ENCODE data around the gene MFSD2B. TPM values are rescaled to one million over a fixed set of nuclear protein-coding genes. Genes with fewer than 3 reads are reported as not detected.

Gene MFSD2B
- total and polyA plus RNA-seq, 4 experiments from 2014 or later = not detected

GRCh38 chr2:24020244-24020643 is 10.4 kb downstream of the MFSD2B start:
- Histone ChIP-seq H3K9me3 (ENCODE audit: control insufficient read depth in 1 of 2, low read length in 2 of 2) (no peaks in the 10 kb centered on the region), H3K27me3 (ENCODE audit: insufficient read depth, low read length) (no peaks in the 10 kb centered on the region), H3K4me3 (ENCODE audit: low read length in 2 of 2) (no peak overlapping the region), H3K36me3 (ENCODE audit: insufficient read depth, low read length) (no peaks in the 10 kb centered on the region), H3K27ac (ENCODE audit: low read depth, low read length) (no peak overlapping the region), H3K4me1 (ENCODE audit: insufficient read depth, low read length) (no peaks in the 10 kb centered on the region)
- intact Hi-C loops (cut with micrococcal nuclease) = no loop called here
- CTCF ChIA-PET (ENCODE audit: partially characterized antibody) = no interaction called here
- Mint-ChIP-seq H3K4me3 (no peak overlapping the region), H3K27ac (no peak overlapping the region), H3K9me3 (no peaks in the 10 kb centered on the region), H3K27me3 (no peaks in the 10 kb centered on the region), H3K36me3 (peaks cover 22% of the 10 kb centered on the region in 2 donors), H3K4me1 (no peaks in the 10 kb centered on the region)
- POLR2A ChIA-PET (ENCODE audit: partially characterized antibody) = no interaction called here
- DNase-seq = no peak

GRCh38 chr2:24021122-24021998 is 11.5 kb downstream of the MFSD2B start:
- peak in 1 of 5 donors; percentile 8 for DNase-seq
- no peak overlapping the region for H3K27ac Mint-ChIP-seq

GRCh38 chr2:24022324-24022974 is 12.6 kb downstream of the MFSD2B start:
- H3K9me3 ChIP-seq (ENCODE audit: control insufficient read depth in 1 of 2, low read length in 2 of 2) = no peaks in the 10 kb centered on the region
- no peak overlapping the region for H3K4me3 ChIP-seq (ENCODE audit: low read length in 2 of 2)
- intact Hi-C loops (cut with micrococcal nuclease) = no loop called here
- ChIA-PET POLR2A (ENCODE audit: partially characterized antibody) (no interaction called here), CTCF (ENCODE audit: partially characterized antibody) (interaction anchor here (0.6 kb wide), 1 partner anchor 11 kb away, joined by 3 read pairs; no protein-coding TSS in a partner anchor)
- H3K4me1 Mint-ChIP-seq = no peaks in the 10 kb centered on the region
- H3K27me3 Mint-ChIP-seq = no peaks in the 10 kb centered on the region
- H3K27ac Mint-ChIP-seq = no peak overlapping the region
- no peak overlapping the region for H3K4me3 Mint-ChIP-seq
- no peaks in the 10 kb centered on the region for H3K4me1 ChIP-seq (ENCODE audit: insufficient read depth, low read length)
- H3K36me3 Mint-ChIP-seq = peaks cover 30 to 39% of the 10 kb centered on the region in 2 donors
- H3K9me3 Mint-ChIP-seq = no peaks in the 10 kb centered on the region
- DNase-seq = no peak
- H3K36me3 ChIP-seq (ENCODE audit: insufficient read depth, low read length) = peaks cover 6% of the 10 kb centered on the region
- H3K27me3 ChIP-seq (ENCODE audit: insufficient read depth, low read length) = no peaks in the 10 kb centered on the region
- no peak overlapping the region for H3K27ac ChIP-seq (ENCODE audit: low read depth, low read length)

More at GRCh38 chr2:24021122-24021998, 11.5 kb downstream of the MFSD2B start:
- ChIA-PET POLR2A (ENCODE audit: partially characterized antibody) (no interaction called here), CTCF (ENCODE audit: partially characterized antibody) (no interaction called here)
- Histone ChIP-seq H3K9me3 (ENCODE audit: control insufficient read depth in 1 of 2, low read length in 2 of 2) (no peaks in the 10 kb centered on the region), H3K4me3 (ENCODE audit: low read length in 2 of 2) (no peak overlapping the region), H3K27me3 (ENCODE audit: insufficient read depth, low read length) (no peaks in the 10 kb centered on the region), H3K4me1 (ENCODE audit: insufficient read depth, low read length) (no peaks in the 10 kb centered on the region), H3K27ac (ENCODE audit: low read depth, low read length) (no peak overlapping the region), H3K36me3 (ENCODE audit: insufficient read depth, low read length) (peaks cover 1% of the 10 kb centered on the region)
- Mint-ChIP-seq H3K36me3 (peaks cover 26 to 33% of the 10 kb centered on the region in 2 donors), H3K27me3 (no peaks in the 10 kb centered on the region), H3K4me3 (no peak overlapping the region), H3K4me1 (no peaks in the 10 kb centered on the region), H3K9me3 (no peaks in the 10 kb centered on the region)
- intact Hi-C loops (cut with micrococcal nuclease) = no loop called here

- intact Hi-C loops (cut with micrococcal nuclease) = no loop called here
- Mint-ChIP-seq H3K4me3 (no peak overlapping the region), H3K36me3 (peaks cover 30 to 39% of the 10 kb centered on the region in 2 donors), H3K9me3 (no peaks in the 10 kb centered on the region), H3K27ac (no peak overlapping the region), H3K4me1 (no peaks in the 10 kb centered on the region), H3K27me3 (no peaks in the 10 kb centered on the region)
- no peak overlapping the region for H3K27ac ChIP-seq (ENCODE audit: low read depth, low read length)
- no peaks in the 10 kb centered on the region for H3K9me3 ChIP-seq (ENCODE audit: control insufficient read depth in 1 of 2, low read length in 2 of 2)
- H3K27me3 ChIP-seq (ENCODE audit: insufficient read depth, low read length) = no peaks in the 10 kb centered on the region
- H3K4me1 ChIP-seq (ENCODE audit: insufficient read depth, low read length) = no peaks in the 10 kb centered on the region
- ChIA-PET POLR2A (ENCODE audit: partially characterized antibody) (no interaction called here), CTCF (ENCODE audit: partially characterized antibody) (no interaction called here)
- no peak overlapping the region for H3K4me3 ChIP-seq (ENCODE audit: low read length in 2 of 2)
- no peak for DNase-seq
- H3K36me3 ChIP-seq (ENCODE audit: insufficient read depth, low read length) = peaks cover 6% of the 10 kb centered on the region
Measured at GRCh38 chr2:24022975-24023575, 13.2 kb downstream of the MFSD2B start.

- ChIA-PET CTCF (ENCODE audit: partially characterized antibody) (no interaction called here), POLR2A (ENCODE audit: partially characterized antibody) (no interaction called here)
- no peak overlapping the region for H3K4me3 Mint-ChIP-seq
- H3K4me1 ChIP-seq (ENCODE audit: insufficient read depth, low read length) = no peaks in the 10 kb centered on the region
- H3K36me3 ChIP-seq (ENCODE audit: insufficient read depth, low read length) = peaks cover 6% of the 10 kb centered on the region
- no peaks in the 10 kb centered on the region for H3K9me3 ChIP-seq (ENCODE audit: control insufficient read depth in 1 of 2, low read length in 2 of 2)
- H3K36me3 Mint-ChIP-seq = peaks cover 36 to 45% of the 10 kb centered on the region in 2 donors
- no peaks in the 10 kb centered on the region for H3K9me3 Mint-ChIP-seq
- H3K27me3 ChIP-seq (ENCODE audit: insufficient read depth, low read length) = no peaks in the 10 kb centered on the region
- H3K27me3 Mint-ChIP-seq = no peaks in the 10 kb centered on the region
- no peak for DNase-seq
- H3K4me3 ChIP-seq (ENCODE audit: low read length in 2 of 2) = no peak overlapping the region
- H3K27ac Mint-ChIP-seq = no peak overlapping the region
- H3K4me1 Mint-ChIP-seq = no peaks in the 10 kb centered on the region
- intact Hi-C loops (cut with micrococcal nuclease) = no loop called here
- H3K27ac ChIP-seq (ENCODE audit: low read depth, low read length) = no peak overlapping the region
Measured at GRCh38 chr2:24024018-24024417, 14.1 kb downstream of the MFSD2B start.

GRCh38 chr2:24024996-24025663 is 15.2 kb downstream of the MFSD2B start:
- no peak overlapping the region for H3K27ac ChIP-seq (ENCODE audit: low read depth, low read length)
- Mint-ChIP-seq H3K27me3 (no peaks in the 10 kb centered on the region), H3K36me3 (peaks cover 48 to 56% of the 10 kb centered on the region in 2 donors), H3K27ac (no peak overlapping the region), H3K4me1 (no peaks in the 10 kb centered on the region), H3K4me3 (no peak overlapping the region), H3K9me3 (no peaks in the 10 kb centered on the region)
- POLR2A ChIA-PET (ENCODE audit: partially characterized antibody) = interaction anchor here (0.6 kb wide), 1 partner anchor 51 kb away, joined by 3 read pairs; the partner anchor contains the start of gene SF3B6
- no peaks in the 10 kb centered on the region for H3K27me3 ChIP-seq (ENCODE audit: insufficient read depth, low read length)
- peaks cover 15% of the 10 kb centered on the region for H3K36me3 ChIP-seq (ENCODE audit: insufficient read depth, low read length)
- no peaks in the 10 kb centered on the region for H3K4me1 ChIP-seq (ENCODE audit: insufficient read depth, low read length)
- no peak for DNase-seq
- intact Hi-C loops (cut with micrococcal nuclease) = no loop called here
- no peaks in the 10 kb centered on the region for H3K9me3 ChIP-seq (ENCODE audit: control insufficient read depth in 1 of 2, low read length in 2 of 2)
- H3K4me3 ChIP-seq (ENCODE audit: low read length in 2 of 2) = no peak overlapping the region
- CTCF ChIA-PET (ENCODE audit: partially characterized antibody) = no interaction called here

- intact Hi-C loops (cut with micrococcal nuclease) = no loop called here
- Mint-ChIP-seq H3K4me3 (no peak overlapping the region), H3K9me3 (no peaks in the 10 kb centered on the region), H3K27ac (no peak overlapping the region), H3K27me3 (no peaks in the 10 kb centered on the region), H3K36me3 (peaks cover 59 to 67% of the 10 kb centered on the region in 2 donors), H3K4me1 (peaks cover 0 to 3% (median 0%) of the 10 kb centered on the region in 4 donors)
- Histone ChIP-seq H3K27ac (ENCODE audit: low read depth, low read length) (no peak overlapping the region), H3K9me3 (ENCODE audit: control insufficient read depth in 1 of 2, low read length in 2 of 2) (no peaks in the 10 kb centered on the region), H3K4me3 (ENCODE audit: low read length in 2 of 2) (no peak overlapping the region), H3K27me3 (ENCODE audit: insufficient read depth, low read length) (no peaks in the 10 kb centered on the region), H3K4me1 (ENCODE audit: insufficient read depth, low read length) (no peaks in the 10 kb centered on the region), H3K36me3 (ENCODE audit: insufficient read depth, low read length) (peaks cover 23% of the 10 kb centered on the region)
- ChIA-PET POLR2A (ENCODE audit: partially characterized antibody) (no interaction called here), CTCF (ENCODE audit: partially characterized antibody) (interaction anchor here (0.9 kb wide), 1 partner anchor 99 kb away, joined by 3 read pairs; the partner anchor contains the start of gene ATAD2B)
- no peak for DNase-seq
Measured at GRCh38 chr2:24026233-24026632, 16.3 kb downstream of the MFSD2B start.
